ENCODE results near the gene MRPL14. TPM values are rescaled to one million over a fixed set of nuclear protein-coding genes. Genes with fewer than 3 reads are reported as not detected.

Gene MRPL14
- total and polyA plus RNA-seq, 2 experiments from 2014 or later: 62.6 to 191 TPM

- no peak overlapping the region for H2AFZ ChIP-seq
These were observed 60.7 kb downstream of the MRPL14 start for GRCh38 chr6:44066394-44067172.

More at GRCh38 chr6:44066394-44067172, 60.7 kb downstream of the MRPL14 start:
- Histone ChIP-seq H3K27ac (ENCODE audit: low read depth) (no peak overlapping the region), H3K4me3 (no peak overlapping the region), H3K4me2 (no peak overlapping the region), H3K79me2 (replicated peaks; ENCODE audit: insufficient read depth) (no peaks in the 10 kb centered on the region), H3K27me3 (ENCODE audit: insufficient read depth) (no peaks in the 10 kb centered on the region), H3K4me1 (ENCODE audit: insufficient read depth) (no peaks in the 10 kb centered on the region), H3K36me3 (ENCODE audit: insufficient read depth) (no peaks in the 10 kb centered on the region), H4K20me1 (replicated peaks; ENCODE audit: insufficient read depth) (no peaks in the 10 kb centered on the region), H3F3A (replicated peaks; ENCODE audit: low read depth) (no peaks in the 10 kb centered on the region), H3K9me2 (ENCODE audit: insufficient read depth) (no peaks in the 10 kb centered on the region)
- Mint-ChIP-seq H3K27me3 (ENCODE audit: insufficient read depth, low read depth, poor library complexity) (peaks cover 6% of the 10 kb centered on the region), H3K36me3 (ENCODE audit: low read depth) (no peaks in the 10 kb centered on the region), H3K27ac (no peak overlapping the region), H3K4me3 (no peak overlapping the region), H3K4me1 (peaks cover 9% of the 10 kb centered on the region), H3K9me3 (no peaks in the 10 kb centered on the region)
- ATAC-seq (no peak), DNase-seq (ENCODE audit: low spot score) (no peak)
- TF ChIP-seq CTCF (conservative IDR thresholded peaks at IDR 0.05; ENCODE audit: low read depth in 2 of 2) (no peak), REST (IDR thresholded peaks at IDR 0.05; ENCODE audit: unreplicated experiment) (no peak), POLR2AphosphoS5 (IDR thresholded peaks at IDR 0.05; ENCODE audit: low read depth) (no peak)

Data from GM23338 (cell line).